Fibroblast of peridontal ligament (primary cell): Measurements from ENCODE around the gene ATF1.
"Not testable (repeated sequence)": the region's sequence is repeated elsewhere in the genome, so short reads cannot be mapped to it uniquely, and the experiment has no call there.

Experiments
- DNase-seq: peaks from one replicate; pipeline ENCODE4 v3.0.0-alpha.2; 2010; ENCODE audit errors: extremely low read depth

The ATF1 gene

DNA sequence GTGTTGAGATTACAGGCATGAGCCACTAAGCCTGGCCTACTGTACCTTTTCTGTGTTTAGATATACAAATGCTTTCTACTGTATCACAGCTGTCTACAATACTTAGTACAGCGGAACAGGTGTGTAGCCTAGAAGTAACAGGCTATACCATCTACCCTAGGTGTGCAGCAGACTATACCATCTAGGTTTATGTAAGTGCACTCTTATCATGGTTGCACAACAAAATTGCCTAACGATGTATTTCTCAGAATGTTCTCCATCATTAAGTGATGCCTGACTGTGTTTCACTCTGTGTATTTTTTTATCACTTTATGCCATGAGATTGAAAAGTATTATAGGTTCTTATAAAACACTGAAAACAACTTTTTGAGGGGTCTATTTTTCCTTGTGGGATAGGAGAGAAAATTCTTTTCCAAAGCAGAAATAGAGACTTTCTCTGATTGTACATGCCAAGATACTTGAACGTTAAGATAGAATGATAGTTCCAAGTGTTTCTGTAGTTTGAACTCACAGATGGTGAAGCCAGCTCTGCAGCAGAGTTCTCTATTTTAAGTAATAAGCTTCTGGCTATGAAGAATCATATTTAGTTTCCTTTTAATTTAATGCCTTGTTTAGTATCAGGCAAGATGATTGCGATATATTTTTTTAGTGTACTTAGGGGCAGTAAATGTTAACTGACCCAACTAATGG is 95.9 kb downstream of the ATF1 start:
- no peak for DNase-seq

DNA sequence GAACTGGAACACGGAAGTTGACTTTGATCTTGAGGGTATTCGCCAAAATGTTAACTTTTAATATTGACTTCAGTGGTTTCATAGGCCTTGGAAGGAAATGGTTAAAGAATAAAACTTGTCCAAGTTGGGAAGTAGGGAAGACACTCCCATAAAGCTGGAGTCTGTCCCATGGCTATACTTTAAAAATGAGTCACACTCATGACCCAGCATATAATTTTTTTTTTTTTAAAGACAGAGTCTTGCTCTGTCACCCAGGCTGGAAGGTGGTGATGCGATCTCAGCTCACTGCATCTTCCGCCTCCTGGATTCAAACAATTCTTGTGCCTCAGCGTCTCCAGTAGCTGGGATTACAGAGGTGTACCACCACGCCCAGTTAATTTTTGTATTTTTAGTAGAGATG is 98.4 kb downstream of the ATF1 start:
- DNase-seq, result peak; percentile 83

DNA sequence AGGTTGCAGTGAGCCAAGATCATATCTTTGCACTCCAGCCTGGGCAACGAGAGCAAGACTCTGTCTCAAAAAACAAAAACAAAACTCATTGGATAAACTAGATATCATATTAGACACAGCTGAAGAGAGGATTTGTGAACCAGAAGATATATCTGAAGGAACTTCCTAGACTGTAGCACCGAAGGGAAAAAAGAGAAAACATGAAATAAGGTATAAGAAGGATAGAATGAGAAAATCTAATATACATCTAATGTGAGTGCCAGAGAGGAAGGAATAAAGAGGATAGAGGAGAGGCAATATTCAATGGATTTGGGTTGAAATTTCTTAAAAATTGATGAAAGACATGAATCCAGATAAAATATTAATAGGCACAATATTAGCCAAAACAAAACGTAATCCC is 101.4 kb downstream of the ATF1 start:
- no peak for DNase-seq

DNA sequence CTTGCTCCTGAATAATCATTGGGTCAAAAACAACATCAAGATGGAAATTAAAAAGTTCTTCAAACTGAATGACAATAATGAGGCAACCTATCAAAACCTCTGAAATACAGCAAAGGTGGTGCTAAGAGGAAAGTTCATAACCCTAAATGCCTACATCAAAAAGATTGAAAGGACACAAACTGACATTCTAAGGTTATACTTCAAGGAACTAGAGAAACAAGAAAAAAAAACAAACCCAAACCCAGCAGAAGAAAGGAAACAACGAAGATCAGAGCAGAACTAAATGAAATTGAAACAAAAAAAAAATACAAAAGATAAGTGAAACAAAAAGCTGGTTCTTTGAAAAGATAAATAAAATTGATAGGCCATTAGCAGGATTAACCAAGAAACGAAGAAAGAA is 105.0 kb downstream of the ATF1 start:
- not testable (repeated sequence) for DNase-seq
